Measurements from ENCODE around the gene CLMN.
"Not testable (repeated sequence)": the region's sequence is repeated elsewhere in the genome, so short reads cannot be mapped to it uniquely, and the experiment has no call there.

CLMN gene

DNA sequence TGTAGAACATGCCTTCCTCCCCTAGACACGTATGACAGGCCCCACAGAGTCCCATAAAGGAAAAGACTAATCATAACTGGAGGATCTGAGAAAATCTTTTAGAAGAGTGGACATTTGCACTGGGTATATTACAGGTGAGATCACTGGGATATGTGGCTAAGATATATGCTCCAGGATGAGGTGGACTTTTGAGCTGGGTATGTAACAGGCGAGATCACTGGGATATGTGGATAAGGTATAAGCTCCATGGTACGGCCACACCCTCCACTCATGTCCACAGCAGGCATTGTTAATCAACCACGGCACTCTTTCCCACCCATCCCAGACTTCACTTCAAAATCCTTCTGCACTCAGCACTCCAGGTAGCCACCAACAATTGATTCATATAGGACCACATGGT is 34.1 kb downstream of the CLMN start:
- Histone ChIP-seq H3K27ac (no peak overlapping the region), H3K4me3 (no peak overlapping the region)
- peak; percentile 8 for DNase-seq (ENCODE audit: low spot score)
- TF ChIP-seq, protein P1, sequence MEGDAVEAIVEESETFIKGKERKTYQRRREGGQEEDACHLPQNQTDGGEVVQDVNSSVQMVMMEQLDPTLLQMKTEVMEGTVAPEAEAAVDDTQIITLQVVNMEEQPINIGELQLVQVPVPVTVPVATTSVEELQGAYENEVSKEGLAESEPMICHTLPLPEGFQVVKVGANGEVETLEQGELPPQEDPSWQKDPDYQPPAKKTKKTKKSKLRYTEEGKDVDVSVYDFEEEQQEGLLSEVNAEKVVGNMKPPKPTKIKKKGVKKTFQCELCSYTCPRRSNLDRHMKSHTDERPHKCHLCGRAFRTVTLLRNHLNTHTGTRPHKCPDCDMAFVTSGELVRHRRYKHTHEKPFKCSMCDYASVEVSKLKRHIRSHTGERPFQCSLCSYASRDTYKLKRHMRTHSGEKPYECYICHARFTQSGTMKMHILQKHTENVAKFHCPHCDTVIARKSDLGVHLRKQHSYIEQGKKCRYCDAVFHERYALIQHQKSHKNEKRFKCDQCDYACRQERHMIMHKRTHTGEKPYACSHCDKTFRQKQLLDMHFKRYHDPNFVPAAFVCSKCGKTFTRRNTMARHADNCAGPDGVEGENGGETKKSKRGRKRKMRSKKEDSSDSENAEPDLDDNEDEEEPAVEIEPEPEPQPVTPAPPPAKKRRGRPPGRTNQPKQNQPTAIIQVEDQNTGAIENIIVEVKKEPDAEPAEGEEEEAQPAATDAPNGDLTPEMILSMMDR (IDR thresholded peaks at IDR 0.05), result no peak

DNA sequence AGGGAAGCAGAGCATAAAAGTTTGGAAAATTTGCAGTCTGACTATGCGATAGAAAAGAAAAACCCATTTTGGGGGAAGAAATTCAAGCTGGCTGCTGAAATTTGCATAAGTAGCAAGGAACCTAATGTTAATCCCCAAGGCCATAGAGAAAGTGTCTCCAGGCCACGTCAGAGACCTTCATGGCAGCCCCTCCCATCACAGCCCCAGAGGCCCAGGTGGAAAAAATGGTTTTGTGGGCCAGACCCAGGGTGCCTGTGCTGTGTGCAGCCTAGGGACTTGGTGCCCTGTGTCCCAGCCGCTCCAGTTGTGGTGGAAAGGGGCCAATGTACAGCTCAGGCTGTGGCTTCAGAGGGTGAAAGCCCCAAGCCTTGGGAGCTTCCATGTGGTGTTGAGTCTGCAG is 35.9 kb downstream of the CLMN start:
- DNase-seq (ENCODE audit: low spot score), result peak; percentile 22
- H3K4me3 ChIP-seq, H3K27ac ChIP-seq: not testable (repeated sequence)

DNA sequence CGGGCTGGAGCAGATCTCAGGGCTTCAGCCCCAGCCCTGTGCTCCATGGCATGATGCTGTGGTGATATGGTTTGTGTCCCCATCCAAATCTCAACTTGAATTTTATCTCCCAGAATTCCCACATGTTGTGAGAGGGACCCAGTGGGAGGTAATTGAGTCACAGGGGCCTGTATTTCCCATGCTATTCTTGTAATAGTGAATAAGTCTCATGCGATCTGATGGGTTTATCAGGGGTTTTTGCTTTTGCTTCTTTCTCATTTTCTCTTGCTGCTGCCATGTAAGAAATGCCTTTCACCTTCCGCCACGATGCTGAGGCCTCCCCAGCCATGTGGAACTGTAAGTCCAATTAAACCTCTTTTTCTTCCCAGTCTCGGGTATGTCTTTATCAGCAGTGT is 36.7 kb downstream of the CLMN start:
- H3K27ac ChIP-seq, H3K4me3 ChIP-seq: not testable (repeated sequence)
- peak; percentile 46 for DNase-seq (ENCODE audit: low spot score)

DNA sequence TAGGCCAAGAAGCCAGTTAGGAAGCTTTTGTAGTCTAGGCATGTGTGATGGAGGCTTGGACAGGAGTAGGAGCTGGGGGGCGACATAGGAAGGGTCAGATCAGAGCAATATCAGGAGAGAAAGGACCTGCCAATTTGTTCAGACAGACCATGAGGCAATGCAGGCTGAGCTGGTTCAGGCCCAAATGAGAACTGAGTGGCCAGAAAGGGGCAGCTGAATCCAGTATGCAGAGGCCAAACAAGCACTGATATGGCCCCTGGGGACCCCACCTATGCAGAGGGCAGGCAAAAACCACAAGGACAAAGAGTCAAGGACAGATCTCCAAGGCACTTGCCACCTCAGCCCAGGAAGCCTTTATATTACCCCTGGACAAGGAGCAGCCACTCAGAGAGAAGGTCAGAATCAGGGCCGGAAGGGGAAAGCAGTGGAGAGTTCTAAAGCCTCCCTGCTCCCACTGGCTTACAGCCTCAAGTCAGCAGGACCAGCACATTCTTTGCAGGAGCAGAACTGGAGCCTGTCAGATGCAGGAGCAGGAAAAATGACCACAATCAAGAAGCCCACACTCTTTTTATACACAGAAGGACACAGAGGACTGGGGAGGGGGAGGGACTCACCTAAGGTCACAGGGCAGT is 37.2 kb downstream of the CLMN start:
- TF ChIP-seq, protein P1 (IDR thresholded peaks at IDR 0.05), result no peak
- Histone ChIP-seq H3K4me3 (no peak overlapping the region), H3K27ac (peak overlapping the region in 1 of 2 donors; percentile 24)
- peak; percentile 33 for DNase-seq (ENCODE audit: low spot score)

DNA sequence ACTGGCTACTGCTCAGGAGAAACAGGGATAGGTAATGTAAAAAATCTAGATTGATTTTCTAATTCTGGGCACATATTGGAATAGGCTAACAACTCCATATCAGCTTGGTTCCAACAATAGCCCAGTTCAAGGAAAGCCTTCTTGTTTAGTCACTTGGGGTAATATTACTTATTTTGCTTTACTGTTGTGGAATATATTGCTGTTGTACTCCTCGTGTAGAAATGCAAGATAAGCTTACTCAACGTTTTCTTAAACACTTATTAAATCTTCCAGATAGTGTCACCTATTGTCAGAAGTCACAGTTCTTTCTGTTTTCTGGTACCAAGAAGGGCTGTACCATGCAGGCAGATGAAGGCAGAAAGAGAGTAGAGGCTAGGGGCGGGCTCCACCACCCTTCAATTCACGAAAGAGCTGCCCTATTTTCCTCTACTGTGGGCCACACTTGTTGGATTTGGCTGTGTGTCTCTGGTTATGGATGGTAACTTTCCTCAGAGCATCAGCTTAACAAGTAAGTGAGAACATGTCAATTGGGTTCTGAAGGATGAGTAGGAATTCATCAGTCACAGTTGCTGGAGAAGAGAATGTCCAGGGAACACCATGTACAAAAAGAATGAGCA is 38.0 kb downstream of the CLMN start:
- TF ChIP-seq, protein P1 (IDR thresholded peaks at IDR 0.05), result no peak
- Histone ChIP-seq H3K4me3 (no peak overlapping the region), H3K27ac (no peak overlapping the region)
- DNase-seq (ENCODE audit: low spot score), result peak; percentile 8

DNA sequence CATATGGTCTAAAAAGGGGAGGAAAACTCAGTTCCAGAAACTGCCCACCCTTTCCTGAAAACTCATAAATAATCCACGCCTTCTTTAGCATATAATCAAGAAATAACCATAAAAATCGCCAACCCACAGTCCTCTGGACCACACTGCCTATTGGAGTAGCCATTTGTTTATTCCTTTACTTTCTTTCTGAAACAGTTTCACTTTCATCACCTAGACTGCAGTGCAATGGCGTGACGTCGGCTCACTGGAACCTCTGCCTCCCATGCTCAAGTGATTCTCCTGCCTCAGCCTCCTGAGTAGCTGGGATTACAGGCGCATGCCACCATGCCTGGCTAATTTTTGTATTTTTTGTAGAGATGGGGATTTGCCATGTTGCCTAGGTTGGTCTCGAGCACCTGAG is 44.2 kb downstream of the CLMN start:
- TF ChIP-seq, protein P1 (IDR thresholded peaks at IDR 0.05), result no peak
- Histone ChIP-seq H3K4me3 (no peak overlapping the region), H3K27ac (no peak overlapping the region)
- peak; percentile 9 for DNase-seq (ENCODE audit: low spot score)

DNA sequence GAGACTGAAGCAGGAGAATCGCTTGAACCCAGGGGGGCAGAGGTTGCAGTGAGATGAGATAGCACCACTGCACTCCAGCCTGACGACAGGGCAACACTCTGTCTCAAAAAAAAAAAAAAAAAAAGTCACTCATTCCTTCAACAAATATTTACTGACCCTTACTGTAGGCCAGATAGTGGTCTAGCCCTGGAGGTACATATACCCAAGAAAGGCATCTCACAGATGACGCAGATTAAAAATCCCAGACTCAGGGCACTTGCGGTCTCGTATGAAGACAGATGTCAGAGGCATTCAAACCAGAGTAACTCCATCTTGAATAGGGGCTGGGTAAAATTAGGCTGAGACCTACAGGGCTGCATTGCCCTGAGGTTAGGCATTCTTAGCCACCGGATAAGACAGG is 44.8 kb downstream of the CLMN start:
- no peak for DNase-seq (ENCODE audit: low spot score)
- H3K4me3 ChIP-seq, result no peak overlapping the region
- H3K27ac ChIP-seq, result no peak overlapping the region
- TF ChIP-seq, protein P1 (IDR thresholded peaks at IDR 0.05), result no peak

DNA sequence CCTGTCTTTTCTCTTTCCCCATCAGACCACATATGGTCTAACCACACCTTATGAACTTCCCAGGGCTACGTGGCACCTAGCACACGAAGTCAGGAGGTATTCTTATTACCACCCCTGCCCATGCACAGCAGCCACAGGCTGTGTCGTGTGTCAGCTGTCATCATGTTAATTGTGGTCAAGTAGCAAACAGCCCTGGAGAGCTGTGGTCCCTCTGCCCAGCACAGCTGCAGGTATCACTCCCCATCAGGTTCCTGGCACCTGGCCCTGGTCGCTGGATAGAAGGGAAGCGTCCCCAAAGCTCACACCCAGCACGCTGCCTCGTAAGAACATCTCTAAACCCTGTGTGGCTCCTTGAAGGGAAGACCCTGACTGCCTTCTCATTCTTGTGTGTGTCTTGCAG is 45.4 kb downstream of the CLMN start:
- no peak overlapping the region for H3K4me3 ChIP-seq
- H3K27ac ChIP-seq, result no peak overlapping the region
- peak; percentile 16 for DNase-seq (ENCODE audit: low spot score)
- TF ChIP-seq, protein P1 (IDR thresholded peaks at IDR 0.05), result no peak
